AG10803 (cell line): ENCODE data around the gene TTLL11.
A peak's percentile ranks its signal among the peaks of the same experiment; 100 is the strongest.

Experiments
- DNase-seq: peaks from one replicate; pipeline ENCODE4 v3.0.0; 2010; ENCODE audit warnings: low read depth
- H3K4me3 ChIP-seq: 2 replicates; pipeline ENCODE4 v1.5.1; 2011; ENCODE audit warnings: mild to moderate bottlenecking, low read length, control low read depth
- CTCF ChIP-seq: conservative IDR thresholded peaks from 2 replicates; pipeline ENCODE4 v1.5.1; 2011; ENCODE audit warnings: mild to moderate bottlenecking, low read length, control low read depth, inconsistent platforms

TTLL11 gene

DNA sequence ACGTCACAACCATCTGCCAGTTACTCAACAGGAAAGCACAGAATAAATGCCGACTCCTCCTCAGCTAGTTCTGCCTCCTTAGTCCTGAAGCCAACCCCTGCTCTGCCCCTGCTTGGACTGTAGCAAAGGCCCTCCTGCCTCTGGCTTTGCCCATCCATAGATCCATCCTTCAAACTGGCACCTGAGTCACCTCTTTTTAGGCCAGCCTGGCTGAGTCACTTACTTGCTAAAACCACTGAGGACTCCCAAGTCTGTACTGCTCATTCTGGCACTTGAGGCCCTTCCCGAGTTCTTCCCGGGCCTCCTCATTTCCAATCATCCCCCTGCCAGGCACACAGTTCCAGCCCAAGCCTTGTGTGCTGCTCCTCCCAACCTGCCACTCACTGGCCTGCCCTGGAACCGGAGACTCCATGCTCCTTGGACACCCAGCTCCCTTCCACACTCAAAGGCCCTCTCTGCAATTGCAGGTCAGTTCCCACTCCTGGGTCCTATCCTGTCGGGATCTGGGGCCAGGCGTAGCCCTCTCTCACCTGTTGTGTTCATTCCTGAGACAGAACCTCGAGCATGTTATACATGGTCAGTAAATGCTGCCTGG lies 221.6 kb downstream of the TTLL11 start:
- DNase-seq, result peak; percentile 35
- no peak overlapping the region for H3K4me3 ChIP-seq
- no peak for TF ChIP-seq CTCF

DNA sequence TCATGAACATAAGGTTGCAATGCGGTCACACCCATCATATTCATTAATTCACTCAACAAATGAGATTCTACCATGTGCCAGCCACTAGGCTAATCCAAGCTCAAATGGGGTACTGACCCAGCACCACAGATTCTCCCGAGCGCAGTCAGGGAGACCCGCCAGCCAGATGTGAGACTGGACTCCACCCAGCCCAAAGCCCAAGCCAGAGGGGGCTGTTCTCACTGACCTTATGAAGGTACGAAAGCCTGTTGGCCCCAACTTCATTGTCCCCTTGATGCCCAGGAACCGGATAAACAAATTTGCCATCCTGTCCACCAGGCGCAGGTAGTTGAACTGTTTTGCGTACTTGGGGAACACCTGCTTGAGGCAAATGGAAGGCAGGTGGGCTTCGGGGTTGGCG lies 222.8 kb downstream of the TTLL11 start:
- DNase-seq, result no peak
- no peak overlapping the region for H3K4me3 ChIP-seq
- no peak for TF ChIP-seq CTCF

DNA sequence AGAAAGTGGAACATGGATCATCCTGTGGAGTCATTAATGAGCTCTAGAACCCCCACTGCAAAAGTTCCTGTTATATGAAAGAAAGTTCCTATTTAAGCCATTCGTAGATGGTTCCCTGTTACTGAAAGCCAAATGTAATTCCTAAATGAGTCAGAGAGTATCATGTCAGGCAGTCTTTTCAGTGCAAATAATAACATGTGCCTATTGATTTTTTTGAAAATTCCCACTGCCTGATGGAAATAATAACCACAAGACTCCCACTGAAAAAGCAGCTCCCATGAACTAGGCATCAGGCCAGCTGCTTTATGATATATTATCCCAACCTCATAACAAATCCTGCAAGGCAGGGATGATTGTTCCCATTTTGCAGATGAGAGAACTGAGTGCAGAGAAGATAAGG lies 224.5 kb downstream of the TTLL11 start:
- no peak for DNase-seq
- no peak overlapping the region for H3K4me3 ChIP-seq
- no peak for TF ChIP-seq CTCF

DNA sequence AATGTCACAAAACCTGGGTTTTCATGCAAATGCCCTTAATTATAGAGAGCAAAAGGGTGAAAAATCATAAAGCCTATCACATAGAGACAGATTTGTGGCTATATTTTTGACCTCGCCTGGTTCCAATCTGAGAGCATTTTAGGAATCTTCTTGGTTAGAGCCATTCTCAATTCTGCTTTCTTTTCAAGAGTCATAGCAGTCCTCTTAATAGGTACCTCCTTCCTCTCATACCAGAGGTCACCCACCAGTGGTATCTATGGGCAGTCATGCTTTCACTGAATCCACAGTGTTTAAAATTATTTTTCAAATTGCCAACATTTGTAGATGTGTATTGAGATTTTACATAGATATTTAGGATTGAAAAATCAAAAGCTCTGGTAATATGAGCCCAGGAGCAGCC lies 226.2 kb downstream of the TTLL11 start:
- no peak overlapping the region for H3K4me3 ChIP-seq
- no peak for DNase-seq
- TF ChIP-seq CTCF, result no peak

DNA sequence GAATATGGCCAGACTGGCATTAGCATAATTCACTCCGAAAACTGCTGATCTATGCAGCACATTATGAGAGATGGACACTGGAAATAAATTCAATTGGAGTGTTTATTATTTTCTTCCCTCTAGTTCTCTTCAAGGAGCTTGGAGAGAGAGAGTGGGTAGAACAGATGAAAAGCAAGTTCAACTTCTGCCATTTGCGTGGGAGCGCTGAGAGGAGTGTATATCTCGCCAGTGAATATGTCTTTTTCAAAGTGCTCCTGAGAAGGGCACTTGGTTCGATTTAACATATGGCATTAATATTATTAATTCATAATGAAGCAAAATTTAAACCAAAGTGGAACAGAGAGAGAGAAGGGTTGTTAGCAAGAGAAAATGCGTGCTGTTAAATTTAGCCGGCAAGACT lies 227.2 kb downstream of the TTLL11 start:
- no peak for DNase-seq
- no peak overlapping the region for H3K4me3 ChIP-seq
- TF ChIP-seq CTCF, result no peak

GRCh38 chr9:121865060-121865459 lies 228.0 kb downstream of the TTLL11 start:
- TF ChIP-seq CTCF, result no peak
- DNase-seq, result no peak
- H3K4me3 ChIP-seq, result no peak overlapping the region

- peak; percentile 44 for DNase-seq
- no peak for TF ChIP-seq CTCF
- H3K4me3 ChIP-seq, result no peak overlapping the region
These were observed 229.2 kb downstream of the TTLL11 start for GRCh38 chr9:121863955-121864354.
